ENCODE results near the gene ZNF2.

GRCh38 chr2:95165030-95165370, 609 bp upstream of the ZNF2 start:
- TF ChIP-seq CTCF (IDR thresholded peaks at IDR 0.05) (no peak), POLR2A (IDR thresholded peaks at IDR 0.05) (no peak)

Measured in heart left ventricle (tissue), 13 donors.